GM19372 (cell line): ENCODE data around the gene HOXB7.

Source experiments
- ATAC-seq: cut with Tn5 transposase; IDR thresholded peaks from one replicate; pipeline ENCODE4 v1.9.1; 2021; ENCODE audit warnings: mild to moderate bottlenecking, low read depth, moderate library complexity; ENCODE audit not compliant: unreplicated experiment

The HOXB7 gene

DNA sequence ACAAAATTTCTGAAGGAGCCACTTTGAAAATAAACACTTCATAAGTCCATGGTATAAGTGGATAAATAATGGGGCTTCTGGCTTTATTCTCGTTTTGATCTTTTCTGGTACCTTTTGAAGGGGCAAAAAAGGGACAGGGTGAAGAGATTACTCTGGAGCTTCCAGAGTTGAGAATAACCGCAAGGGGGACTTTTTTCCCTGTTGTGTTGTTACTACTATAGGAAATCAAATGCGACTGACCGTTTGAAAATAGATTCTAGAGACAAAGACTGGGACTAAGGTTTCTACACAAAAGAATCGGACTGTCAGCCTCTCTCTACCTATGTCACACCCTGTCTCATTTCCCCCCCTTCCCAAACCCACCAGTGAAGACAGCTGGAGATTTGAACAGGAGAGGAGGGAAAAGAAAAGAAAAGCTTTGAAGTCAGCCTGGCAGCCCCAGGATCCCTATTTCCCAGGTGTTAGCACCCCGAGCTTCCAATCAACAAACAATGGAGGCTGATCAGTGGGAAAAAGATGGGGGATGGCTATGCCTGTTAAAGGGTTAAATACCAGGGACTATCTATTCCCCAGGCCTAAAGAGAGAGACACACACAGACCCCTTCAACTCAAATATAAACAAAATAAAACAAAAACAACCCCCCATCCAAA lies 41.0 kb downstream of the HOXB7 start:
- ATAC-seq: no peak

DNA sequence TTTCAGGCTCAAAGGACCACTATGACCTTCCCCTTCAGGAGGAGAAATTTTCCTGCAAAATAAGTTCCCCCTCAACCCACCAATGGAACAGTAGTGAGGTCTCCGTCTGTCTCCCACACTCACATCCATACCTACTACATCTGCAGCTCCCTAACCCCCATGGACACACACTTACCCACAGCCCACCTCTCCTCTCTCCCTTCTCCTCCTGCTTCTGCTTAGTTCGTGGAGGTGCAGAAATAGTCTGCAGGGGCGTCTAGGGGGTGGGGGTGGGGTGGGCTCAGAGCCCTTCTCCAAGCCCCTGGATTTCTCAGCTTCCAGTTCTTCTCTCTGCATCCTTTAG lies 41.6 kb downstream of the HOXB7 start:
- no peak for ATAC-seq

DNA sequence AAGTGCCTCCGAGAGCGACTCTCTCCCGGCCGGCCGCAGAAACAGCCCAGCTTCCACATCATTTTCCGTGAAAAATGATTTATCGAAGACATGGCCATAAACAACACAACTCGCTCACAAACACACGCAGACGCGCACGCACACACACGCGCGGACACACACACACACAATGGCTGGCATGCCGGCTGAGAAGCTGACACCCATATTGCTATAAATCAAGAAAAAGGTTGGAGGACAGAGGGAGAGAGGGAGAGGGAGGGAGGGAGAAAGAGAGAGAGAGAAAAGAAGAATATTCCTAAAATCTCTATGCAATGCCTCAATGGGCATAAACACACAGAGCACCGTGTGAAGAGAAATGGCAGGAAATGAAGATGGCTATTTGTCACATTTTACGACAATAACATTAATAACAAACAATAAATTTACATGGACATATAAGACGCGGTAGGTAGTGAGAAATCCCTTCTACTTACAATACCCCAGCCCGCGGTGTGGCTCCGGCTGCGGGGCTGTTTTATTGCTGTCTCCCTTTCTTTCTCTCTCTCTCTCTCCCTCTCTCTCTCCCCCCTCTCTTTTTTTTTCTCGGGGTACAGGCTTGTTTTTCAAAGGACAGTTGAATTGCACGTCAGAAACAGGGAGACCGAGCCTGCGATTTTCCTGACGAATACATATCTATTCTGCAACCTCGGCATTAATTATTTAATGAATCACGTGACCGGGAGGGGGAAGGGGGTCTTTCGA lies 42.1 kb downstream of the HOXB7 start:
- no peak for ATAC-seq

DNA sequence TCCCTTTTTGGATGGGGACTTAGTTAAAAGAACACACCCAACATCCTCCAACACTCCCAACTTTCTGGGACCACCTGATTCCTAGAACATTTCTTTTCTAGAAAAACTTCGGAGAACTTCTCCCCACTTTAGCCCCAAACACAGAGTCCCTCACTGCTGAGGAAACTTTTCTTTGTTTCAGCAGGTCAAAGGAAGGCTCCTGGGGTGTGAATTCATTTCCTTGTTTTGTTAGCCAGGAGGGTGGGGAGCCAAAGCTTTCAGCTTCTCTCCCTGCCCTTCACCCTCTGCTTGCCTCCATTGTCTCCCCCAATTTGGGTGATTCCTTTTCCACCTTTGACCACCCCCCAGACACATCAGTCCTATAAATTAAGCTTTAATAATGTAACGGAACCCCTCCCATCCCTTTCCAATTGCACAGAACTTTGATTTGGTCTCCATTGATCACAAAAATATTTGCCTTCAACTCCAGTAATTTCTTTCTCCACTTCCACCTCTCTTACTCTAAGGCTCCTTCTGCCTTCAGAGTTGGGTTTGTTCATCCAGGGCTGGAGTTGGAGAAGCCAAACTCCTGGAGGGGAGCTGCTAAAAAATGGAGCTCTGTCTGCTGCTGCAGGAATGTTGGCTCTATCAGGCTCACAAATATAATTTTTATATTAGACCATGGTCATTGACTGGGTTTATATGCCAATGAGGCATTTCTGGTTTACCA lies 43.0 kb downstream of the HOXB7 start:
- ATAC-seq: no peak

DNA sequence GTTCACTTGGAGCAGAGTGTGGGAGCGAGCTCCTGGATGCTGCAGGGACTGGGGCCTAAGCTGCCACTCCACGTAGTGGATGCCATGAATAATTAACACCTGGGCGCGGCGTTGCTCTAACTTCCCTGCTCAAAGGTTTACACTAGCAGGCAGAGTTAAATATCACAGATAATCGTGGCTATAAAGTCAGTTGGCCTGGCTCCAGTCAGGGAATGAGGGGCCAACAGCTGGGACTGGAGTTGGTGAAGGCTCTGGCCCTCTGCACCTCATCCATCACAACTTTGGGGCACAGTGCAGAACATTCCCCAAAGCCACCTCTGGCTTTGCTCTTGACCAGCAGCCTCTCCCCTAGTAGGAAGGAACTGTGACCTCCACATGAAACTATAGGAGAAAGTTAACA lies 43.6 kb downstream of the HOXB7 start:
- no peak for ATAC-seq

DNA sequence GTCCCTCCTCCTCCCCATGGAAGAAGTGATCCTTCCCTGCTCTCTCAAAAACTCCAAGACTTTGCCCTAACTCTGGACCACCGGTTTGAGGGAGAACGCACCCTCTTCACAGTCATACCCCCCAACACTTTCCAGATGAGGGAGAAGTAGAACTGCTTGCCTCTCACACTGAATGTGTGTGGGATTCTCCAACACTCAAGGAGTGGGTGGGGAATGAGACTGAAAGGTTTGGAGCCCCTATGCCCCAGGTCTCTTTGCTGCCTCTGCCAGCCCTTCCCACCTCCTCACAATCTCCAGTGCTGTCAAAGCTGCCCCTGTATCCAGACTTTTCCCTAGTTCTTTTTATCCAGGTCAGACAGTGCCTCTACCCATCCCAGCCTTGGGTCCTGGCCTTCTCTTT lies 44.1 kb downstream of the HOXB7 start:
- ATAC-seq: no peak

DNA sequence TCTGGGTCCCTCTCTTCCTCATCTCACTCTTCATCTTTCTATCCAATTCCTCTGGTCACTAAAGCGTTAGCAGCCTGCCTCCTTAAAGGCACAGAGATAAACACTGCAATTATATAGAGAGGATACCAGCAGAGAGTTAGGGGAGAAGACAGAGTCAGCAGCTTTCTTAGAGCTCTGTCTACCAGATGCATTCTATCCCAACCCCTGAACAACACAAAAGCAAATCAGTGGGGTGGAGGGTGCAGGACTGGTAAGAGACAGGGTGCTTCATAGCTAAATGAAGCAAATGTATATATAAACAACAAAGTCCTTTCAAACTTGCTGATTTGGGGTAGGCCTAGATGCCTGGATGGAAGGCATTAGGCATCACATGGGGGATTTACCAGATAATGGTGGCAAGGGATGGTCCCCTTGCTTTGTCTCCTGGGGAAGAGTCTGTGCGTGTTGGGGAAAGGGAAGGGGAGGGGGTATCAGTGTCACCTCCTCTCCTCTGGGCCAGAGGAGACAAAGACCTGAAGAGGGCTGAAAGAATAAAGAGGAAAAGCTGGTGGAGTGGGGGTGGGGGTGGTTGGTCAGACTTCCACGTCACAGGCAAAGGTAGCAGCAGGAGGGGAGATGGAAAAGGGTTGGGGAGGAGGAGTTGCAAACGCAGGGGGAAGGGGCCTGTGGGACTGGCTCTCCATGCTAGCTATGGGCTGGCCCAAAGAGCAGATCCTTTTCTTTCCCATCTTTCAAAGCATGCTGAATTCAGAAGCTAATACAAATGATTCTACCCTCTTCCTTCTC lies 44.7 kb downstream of the HOXB7 start:
- ATAC-seq: no peak

DNA sequence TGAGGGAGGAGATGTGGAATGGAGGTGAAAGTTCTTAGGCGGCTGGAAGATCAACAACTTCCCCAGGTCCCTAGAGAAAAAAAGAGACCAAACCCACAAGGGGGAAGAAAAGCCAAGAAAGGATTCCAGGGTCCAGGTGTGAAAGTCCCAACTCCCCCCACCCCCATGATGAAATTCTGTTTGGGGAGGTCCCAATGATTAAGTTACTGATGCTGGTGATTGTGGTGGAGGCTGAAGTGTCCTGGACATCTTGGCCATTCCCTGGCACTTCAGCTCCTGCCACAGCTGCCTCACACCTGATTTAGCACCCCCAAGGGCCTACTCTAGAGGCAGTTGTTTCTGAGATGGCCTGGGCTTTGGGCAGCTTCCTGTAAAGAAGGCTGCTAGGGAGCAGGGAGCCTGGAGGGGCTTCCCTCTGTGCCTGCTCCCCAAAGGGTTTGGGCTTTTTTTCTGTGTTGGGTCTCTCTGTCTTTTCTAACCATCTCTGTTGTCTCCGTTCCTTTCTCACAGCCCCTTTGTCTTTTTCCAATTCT lies 45.7 kb downstream of the HOXB7 start:
- no peak for ATAC-seq

DNA sequence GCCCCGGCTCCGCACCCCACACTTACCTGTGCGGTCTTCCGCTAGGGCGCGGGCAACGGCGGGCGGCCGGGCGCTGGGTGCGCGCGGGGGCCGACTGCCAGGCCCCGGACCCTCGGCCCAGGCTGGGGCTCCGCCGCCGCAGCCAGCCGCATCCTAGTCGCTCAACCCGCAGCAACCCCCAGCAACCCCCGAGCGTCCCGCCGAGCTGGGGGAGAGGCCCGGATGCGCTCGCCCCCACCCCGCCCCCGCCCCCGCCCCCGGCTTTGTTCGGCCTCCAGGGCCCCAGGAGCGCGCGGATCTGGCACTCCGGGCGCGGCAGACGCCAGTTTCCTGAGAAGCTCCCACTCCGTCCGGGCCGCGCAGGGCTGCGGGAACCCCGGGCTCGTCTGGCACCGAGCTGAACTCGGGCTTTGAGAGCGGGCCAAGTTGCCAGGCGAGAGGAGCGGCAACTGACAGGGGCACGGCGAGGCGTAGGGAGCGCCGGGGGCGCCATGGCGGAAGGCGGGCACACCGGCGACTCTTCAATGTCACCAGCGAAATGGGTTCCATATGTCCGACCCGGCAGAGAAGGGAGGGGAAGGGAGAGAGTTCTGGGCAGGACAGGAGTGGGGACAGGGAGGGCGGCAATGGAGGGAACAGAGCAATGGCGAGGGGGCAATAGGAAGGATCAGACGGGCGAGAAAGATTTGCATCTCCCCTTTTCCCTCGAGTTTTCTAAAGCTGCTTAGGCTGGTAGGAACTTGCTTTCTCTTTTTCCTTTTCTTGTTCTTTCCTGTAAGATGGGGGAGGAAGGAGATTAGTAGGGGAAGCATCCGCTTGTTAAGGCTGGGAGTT lies 46.4 kb downstream of the HOXB7 start:
- no peak for ATAC-seq

DNA sequence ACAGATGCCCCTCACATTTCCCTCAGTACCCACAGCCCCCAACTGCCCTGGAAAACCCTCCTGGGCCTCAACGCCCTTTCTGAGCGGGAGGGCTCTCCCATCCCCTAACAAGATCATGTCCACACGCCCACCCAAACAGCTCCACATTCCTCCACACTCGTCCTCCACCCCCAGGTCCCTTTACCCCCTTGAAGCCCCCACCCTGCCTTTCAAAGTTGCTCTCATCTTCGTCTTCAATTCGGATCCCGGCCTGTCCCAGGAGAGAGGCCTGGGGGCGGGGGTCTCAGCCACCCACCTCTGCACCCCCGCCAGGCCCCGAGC lies 47.0 kb downstream of the HOXB7 start:
- no peak for ATAC-seq

DNA sequence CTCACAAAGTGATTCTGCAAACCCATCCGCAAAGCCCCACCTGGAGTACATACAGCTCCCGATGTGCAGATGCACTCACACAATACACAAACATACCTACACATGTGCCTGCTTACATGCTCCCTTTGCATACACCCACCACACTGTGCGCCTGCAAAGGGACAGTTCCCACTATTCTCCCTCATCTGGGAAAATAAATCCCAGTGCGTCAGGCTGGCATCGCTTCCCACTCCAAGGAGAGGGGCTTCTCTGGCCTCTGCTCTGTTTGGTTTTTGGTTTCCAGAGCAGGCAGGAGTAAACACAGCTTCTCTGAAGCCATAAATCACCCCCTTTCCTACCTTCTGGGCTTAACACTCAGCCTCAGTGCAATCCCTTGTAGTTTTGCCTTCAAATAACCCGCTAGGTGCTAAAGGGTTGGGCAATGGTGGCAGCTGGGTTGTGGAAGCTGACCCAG lies 47.4 kb downstream of the HOXB7 start:
- no peak for ATAC-seq

DNA sequence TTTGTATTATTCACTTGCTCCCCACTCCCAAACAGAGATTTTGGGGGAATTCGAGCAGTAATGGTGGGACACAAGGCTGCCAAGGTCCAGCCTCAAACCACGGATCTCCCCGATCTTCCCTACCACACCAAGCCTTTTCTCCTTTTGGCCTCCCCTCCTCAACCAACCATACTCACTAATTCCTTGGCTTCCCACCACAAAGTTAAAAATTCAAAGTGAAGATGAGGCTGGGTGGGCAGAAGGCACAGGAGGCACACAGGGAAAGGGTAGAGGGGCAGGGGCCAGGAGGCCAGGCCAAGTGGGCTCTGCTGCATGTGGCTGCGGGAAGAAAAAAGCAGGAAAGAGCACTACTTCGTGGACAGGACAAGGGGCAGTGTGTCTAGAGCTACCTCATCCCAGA lies 47.9 kb downstream of the HOXB7 start:
- no peak for ATAC-seq

DNA sequence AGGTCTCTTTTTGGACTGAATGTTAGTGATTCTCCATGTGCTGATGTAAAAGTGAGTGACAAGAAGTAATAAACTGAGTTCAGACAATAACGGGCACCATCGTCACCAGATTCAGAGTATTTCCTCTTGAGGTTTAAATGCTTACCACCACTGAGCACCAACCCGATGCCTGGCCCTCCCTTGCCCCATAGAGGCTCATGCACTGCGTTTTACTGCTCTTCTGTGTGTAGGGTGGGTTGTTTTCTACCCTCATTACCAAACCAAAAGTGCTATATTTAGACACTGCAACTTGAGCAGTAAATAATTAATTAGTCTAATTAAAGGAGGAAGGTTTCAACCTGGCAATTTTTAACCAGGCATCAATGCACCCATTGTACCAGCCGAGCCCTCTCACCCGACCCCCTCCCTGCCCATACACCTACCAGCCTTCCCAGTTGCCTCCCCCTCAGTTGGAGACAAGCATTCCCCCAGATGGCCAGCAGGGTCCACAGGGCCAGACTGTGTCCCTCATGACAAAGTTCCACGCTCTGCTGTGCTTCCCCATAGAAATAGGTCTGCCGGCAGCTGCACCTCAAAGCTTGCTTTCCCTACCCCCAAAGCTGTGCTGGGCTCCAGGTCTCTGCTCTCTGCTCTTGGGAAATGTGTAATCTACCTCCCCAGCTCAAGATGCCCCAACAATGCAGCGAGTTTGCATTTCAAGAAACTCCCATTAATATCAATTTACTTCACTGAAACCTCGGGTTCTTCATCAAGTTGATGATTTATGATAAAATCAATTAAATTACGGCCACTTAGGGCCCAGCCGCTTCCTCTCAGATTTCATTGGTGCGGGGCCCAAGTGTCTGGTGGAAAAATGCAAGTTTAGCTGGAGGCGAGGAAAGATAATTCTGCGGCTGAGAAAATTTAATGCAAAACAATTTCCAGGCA lies 48.7 kb downstream of the HOXB7 start:
- ATAC-seq: no peak

DNA sequence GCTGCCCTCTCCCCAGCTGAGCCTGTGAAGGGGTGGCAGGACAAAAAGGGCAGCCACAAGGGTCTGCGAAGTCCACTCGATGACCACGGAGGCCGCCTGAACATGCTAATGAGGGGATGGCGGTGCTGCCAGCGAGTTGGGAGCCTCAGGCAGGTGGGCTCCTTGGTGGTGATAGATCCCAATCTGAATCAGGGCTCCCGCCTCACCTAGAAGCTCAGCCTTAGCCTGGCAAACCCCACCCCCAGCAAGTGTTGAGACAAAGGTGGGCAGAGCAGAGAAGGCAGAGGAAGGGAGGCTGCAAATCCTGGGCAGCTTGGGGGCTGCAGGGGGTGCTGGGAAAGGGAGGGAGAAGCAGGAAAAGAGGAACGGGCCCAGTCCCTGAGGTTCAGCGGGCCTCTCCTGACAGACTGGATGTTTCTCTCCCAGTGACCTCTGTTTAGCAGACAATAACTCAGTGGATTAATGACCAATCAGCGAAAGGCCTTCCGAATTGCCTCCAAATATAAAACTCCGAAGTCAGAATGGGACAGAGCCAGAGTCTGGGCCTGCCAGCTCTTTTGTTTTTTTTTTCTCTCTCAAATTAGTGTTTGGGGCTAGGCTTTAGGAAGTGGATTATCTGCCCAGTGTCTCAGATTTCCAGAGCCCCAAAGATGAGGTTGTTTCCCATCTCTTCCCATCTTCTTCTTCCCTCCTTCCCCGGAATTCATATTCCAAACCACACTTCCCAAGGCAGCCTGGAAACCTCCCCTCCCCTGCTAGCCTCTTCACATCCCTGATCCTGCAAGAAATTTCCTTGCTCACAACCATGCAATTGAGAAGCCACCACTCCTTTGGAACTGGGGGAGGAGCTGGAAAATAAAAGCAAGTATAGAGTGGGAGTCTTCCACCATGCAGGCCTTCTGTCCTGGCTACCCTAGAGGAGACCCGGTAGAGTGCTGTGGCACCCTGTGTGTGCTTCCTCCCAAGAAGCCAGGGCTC lies 50.7 kb downstream of the HOXB7 start:
- no peak for ATAC-seq

DNA sequence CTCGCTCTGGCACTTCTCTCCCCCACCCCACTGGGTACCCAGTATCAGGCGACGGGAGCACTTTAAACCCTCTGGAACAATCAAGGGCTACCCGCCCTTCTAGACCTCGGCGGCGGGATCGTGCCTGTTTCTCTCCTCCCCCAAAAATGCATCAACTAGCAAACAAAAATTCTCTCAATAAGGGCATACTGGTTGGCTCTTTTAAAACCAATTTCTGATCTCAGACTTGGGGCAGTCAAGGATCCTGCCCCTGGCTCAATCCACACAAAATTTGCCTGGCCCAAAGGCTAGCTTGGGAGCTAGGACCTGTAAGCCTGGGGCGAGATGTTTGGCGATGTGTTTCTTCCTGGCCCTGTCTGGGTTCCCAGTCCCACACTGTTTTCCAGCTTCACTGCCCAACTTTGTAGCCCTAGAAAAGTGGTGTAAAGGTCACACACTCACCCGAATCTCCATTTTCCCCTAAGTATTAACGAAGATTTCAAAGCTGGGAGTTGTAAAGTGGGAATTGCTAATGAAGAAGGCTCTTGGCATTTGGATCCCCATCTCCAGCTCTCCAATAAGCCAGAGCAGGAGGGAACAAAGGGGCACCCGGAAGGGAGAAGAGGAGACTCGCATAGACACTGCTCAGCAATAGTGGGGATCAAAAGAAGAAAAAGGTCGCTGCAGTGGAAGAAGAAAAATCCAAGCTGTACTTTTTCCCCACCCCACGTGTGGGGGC lies 51.5 kb downstream of the HOXB7 start:
- no peak for ATAC-seq

DNA sequence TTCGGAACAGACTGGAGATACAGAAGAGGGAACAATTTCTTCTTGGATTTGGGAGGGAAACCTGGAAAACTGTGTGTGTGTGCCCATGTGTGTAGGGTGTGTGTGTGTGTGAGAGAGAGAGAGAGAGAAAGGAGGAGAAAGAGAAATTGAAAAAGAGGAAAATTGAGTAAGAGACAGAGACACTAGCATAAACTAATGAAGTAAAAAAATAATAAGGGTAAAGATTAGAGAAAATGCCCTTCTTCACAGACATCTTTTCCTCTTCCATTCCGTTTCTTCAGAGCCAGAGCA lies 52.0 kb downstream of the HOXB7 start:
- ATAC-seq: no peak

DNA sequence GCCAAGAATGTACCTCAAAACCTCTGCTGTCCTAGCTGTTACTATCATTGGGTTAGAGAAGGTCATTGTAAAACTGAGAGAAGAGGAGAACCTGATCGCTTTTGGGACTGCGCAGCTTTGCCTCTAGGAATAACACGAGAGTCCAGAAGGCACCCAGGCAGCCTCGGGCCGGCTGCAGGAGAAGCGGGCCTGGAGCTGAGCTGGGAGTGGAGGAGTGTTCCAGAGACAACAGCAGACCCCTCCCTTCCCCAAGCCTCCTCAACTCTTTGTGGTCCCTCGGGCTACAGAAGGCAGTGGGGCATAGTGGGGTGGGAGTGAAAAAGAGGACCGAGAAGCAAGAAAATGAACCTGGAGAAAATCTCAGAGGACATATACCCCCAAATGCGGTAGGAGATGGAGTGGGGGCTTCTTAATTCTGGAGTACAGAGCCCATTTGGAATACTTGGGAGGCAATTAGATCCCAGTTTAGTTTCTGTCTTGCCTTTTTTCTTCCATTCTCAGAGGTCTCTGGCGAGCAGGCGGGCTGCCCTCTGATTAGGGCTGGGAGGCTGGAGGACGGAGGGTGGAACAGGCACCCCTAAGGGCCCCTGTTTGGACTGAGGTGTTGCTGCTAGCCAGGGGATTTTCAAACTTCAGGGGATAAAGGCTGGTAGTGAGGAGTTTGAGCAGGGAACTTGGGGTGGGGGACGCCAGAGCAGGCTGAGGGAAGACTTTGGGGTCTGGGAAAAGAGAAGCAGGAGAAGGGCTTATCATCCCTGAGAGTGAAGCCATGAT lies 52.6 kb downstream of the HOXB7 start:
- ATAC-seq: no peak
